Daoy (cell line): ENCODE data around the gene GPLD1. TPM values are rescaled to one million over a fixed set of nuclear protein-coding genes. Genes with fewer than 3 reads are reported as not detected.

Experiments
- DNase-seq: peaks from one replicate; pipeline ENCODE4 v3.0.0-alpha.2; 2015; ENCODE audit warnings: low read depth
- total RNA-seq: library from RNA; depleted of rRNA; stranded (reverse); fragments of >200 nt; shearing (Covaris generic); gene quantifications from 2 replicates; pipeline ENCODE4 v1.2.3, GENCODE V29; 2014; rRNA removed

GPLD1 gene
- total RNA-seq, 1 experiment from 2014 or later: 2.5 TPM

- DNase-seq: no peak
Measured at GRCh38 chr6:24381476-24382219, 107.7 kb downstream of the GPLD1 start.

- DNase-seq: no peak
Measured at GRCh38 chr6:24378473-24379097, 110.8 kb downstream of the GPLD1 start.

Other genes with a start within 250 kb of the GPLD1 start
- 0.24 and 0.51 TPM in 2 replicates for gene DCDC2, start 131.5 kb downstream of the GPLD1 start, total RNA-seq
- 39.1 and 46.7 TPM in 2 replicates for gene MRS2, start 86.6 kb downstream of the GPLD1 start, total RNA-seq
- gene ALDH5A1, start 5.4 kb upstream of the GPLD1 start, total RNA-seq: 2.1 and 3.4 TPM in 2 replicates
- 0.63 and 0.71 TPM in 2 replicates for gene KIAA0319, start 156.6 kb upstream of the GPLD1 start, total RNA-seq
- gene TDP2, start 177.3 kb upstream of the GPLD1 start, total RNA-seq: 25.3 and 30.1 TPM in 2 replicates
- gene ACOT13, start 177.5 kb upstream of the GPLD1 start, total RNA-seq: 9.7 and 11.0 TPM in 2 replicates
- gene C6orf62, start 229.6 kb upstream of the GPLD1 start, total RNA-seq: 132 and 133 TPM in 2 replicates